Kidney (tissue), 14 donors: Measurements from ENCODE around the gene PDCD2. TPM values are rescaled to one million over a fixed set of nuclear protein-coding genes. Genes with fewer than 3 reads are reported as not detected.
A peak's percentile ranks its signal among the peaks of the same experiment; 100 is the strongest.
"Not testable (repeated sequence)": the region's sequence is repeated elsewhere in the genome, so short reads cannot be mapped to it uniquely, and the experiment has no call there.

Source experiments
- DNase-seq, 5 donors: peaks; one replicate each; pipeline ENCODE4 v3.0.0-alpha.2; 2013 to 2020
- FAIRE-seq: peaks from 2 replicates; lab custom pipeline; 2012; peaks lifted over from hg19 to GRCh38; lab: Jason Lieb, UNC
- H3K27ac ChIP-seq, 2 donors: one replicate each; pipeline ENCODE4 v1.7.0; 2013; ENCODE audit warnings: low read depth in 2 of 2, low read length in 2 of 2, inconsistent platforms in 1 of 2
- H3K27me3 ChIP-seq: one replicate; pipeline ENCODE4 v1.7.1; 2013; ENCODE audit warnings: low read length, inconsistent platforms; ENCODE audit not compliant: control insufficient read depth, insufficient read depth
- H3K36me3 ChIP-seq, 3 donors: one replicate each; pipeline versions ENCODE4 v1.7.0 to v1.7.1; 2013; ENCODE audit warnings: low read length in 3 of 3, control low read depth in 1 of 3, inconsistent platforms in 1 of 3; ENCODE audit not compliant: insufficient read depth in 3 of 3, control insufficient read depth in 2 of 3
- H3K4me1 ChIP-seq, 3 donors: one replicate each; pipeline versions ENCODE4 v1.7.0 to v1.7.1; 2013; ENCODE audit warnings: low read length in 3 of 3, inconsistent platforms in 1 of 3, low read depth in 1 of 3; ENCODE audit not compliant: control insufficient read depth in 2 of 3, insufficient read depth in 2 of 3
- H3K4me3 ChIP-seq, 3 donors: one replicate each; pipeline versions ENCODE4 v1.7.0 to v1.8.1; 2013; ENCODE audit warnings: low read length in 3 of 3, control low read depth in 1 of 3, inconsistent platforms in 1 of 3
- H3K9ac ChIP-seq, 3 donors: one replicate each; pipeline versions ENCODE4 v1.7.0 to v1.7.1; 2013; ENCODE audit warnings: low read length in 3 of 3, control low read depth in 1 of 3, inconsistent platforms in 1 of 3
- H3K9me3 ChIP-seq, 3 donors: one replicate each; pipeline versions ENCODE4 v1.7.0 to v1.7.1; 2013; ENCODE audit warnings: low read length in 3 of 3, control low read depth in 1 of 3, inconsistent platforms in 1 of 3; ENCODE audit not compliant: control insufficient read depth in 2 of 3, insufficient read depth in 1 of 3
- CTCF ChIP-seq: IDR thresholded peaks from 3 replicates; pipeline ENCODE4 v1.5.1; 2012; ENCODE audit warnings: mild to moderate bottlenecking, moderate library complexity, borderline replicate concordance; ENCODE audit not compliant: insufficient read depth; ENCODE audit errors: extremely low read depth
- intact Hi-C: fragments of 100-400 bp; cut with DNase I; formaldehyde crosslinking; loops from one replicate; pipeline ENCODE4 v1.11.1; 2022
- polyA plus RNA-seq: library from polyadenylated mRNA; stranded (reverse); fragments of 350-450 nt; fragmentation: Illumina TruSeq; extraction: RNeasy Lipid Tissue Mini Kit (QIAGEN cat#74804); gene quantifications from one replicate; pipeline ENCODE4 v1.2.3, GENCODE V29; 2014; ENCODE audit warnings: low read depth, low replicate concordance; ENCODE audit not compliant: insufficient read depth
- total RNA-seq: library from RNA; stranded (reverse); fragmentation: NEBNext Ultra II Directional; extraction: Animal tissue kit (Norgen Biotek cat#: 25700); gene quantifications from one replicate; pipeline ENCODE4 v1.2.1, GENCODE V29; 2021
- donor health status: control.
- donor health status: control.
- donor health status: control.
- donor health status: control.
- donor health status: control.
- donor health status: DM: yes; HTN: yes; CAD: no.
- donor health status: Normal renal cell carcinoma (clear cell type).

PDCD2 gene
- total and polyA plus RNA-seq, 2 donors from 2014 or later: 49.8 to 56.7 TPM

DNA sequence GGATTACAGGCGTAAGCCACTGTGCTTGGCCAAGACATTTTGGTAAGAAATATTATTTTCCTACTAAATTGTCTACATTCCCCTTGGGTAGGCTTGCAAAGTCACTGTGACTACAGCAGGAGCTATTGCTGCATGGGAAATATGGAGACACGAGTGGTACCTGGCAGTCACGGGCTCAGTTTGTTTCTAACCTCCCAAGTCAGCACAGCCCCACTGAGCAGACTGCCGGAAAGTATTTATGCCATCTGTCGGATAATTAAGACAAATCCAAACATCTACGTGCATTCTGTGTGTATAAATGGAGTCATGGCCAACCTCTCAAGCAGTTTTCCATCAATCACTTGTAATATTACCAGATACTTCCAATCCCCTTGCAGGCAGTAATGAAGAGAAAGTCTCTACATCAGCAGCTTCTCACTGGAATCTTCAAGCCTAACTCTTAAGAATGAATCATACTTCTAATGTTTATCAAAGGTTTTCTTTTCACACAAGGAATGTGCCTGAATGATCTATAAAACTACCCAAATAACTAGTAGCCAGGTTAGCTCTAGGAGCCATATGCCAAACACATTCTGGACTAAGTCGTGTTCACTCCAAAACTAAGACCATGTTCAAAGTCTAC, 51.5 kb downstream of the PDCD2 start:
- H3K4me1 ChIP-seq: peaks cover 0 to 2% (median 0%) of the 10 kb centered on the region in 3 donors
- DNase-seq (no peak), FAIRE-seq (no peak)
- intact Hi-C loops: no loop called here
- no peak overlapping the region for H3K27ac ChIP-seq
- TF ChIP-seq CTCF: no peak
- no peak overlapping the region for H3K4me3 ChIP-seq
- no peak overlapping the region for H3K9ac ChIP-seq
- no peaks in the 10 kb centered on the region for H3K9me3 ChIP-seq
- H3K27me3 ChIP-seq: no peaks in the 10 kb centered on the region
- H3K36me3 ChIP-seq: peaks cover 13 to 45% (median 33%) of the 10 kb centered on the region in 3 donors

DNA sequence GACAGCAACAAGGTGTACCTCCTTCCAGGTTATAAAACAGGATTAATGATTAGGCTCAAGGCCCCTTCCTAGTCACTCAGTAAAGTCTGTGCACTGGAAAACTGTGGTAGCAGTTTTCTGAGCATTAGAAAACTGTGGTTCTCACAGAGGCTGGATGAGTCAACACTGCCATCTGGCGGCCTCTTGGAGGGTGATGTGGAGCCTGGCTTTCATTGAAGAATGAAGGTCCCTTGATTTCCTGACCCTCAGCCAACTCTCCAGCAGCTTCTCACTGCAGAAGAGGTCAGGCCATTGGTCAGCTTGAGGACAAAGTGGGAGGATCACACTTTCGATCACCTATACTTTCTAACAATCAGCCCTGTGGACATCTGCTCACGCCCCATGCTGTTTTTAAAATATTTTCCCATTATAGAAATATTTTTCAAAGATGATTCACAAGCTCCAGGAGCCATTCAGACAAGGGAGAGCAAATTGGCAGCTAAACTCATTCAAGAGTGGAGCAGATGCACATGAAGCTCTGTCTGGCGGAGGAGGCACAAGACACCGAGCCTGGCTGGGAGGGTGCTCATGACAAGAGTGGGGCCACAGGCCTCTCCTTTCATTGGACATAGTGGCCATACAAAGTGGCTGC, 54.5 kb downstream of the PDCD2 start:
- intact Hi-C loops: no loop called here
- H3K36me3 ChIP-seq: peaks cover 0 to 15% (median 6%) of the 10 kb centered on the region in 3 donors
- H3K4me1 ChIP-seq: peaks cover 0 to 2% (median 0%) of the 10 kb centered on the region in 3 donors
- no peak overlapping the region for H3K4me3 ChIP-seq
- peak; percentile 87 for TF ChIP-seq CTCF
- no peaks in the 10 kb centered on the region for H3K9me3 ChIP-seq
- FAIRE-seq (peak; percentile 32), DNase-seq (peak; percentile 82 to 94 (median 86))
- H3K27me3 ChIP-seq: no peaks in the 10 kb centered on the region
- no peak overlapping the region for H3K27ac ChIP-seq
- no peak overlapping the region for H3K9ac ChIP-seq

DNA sequence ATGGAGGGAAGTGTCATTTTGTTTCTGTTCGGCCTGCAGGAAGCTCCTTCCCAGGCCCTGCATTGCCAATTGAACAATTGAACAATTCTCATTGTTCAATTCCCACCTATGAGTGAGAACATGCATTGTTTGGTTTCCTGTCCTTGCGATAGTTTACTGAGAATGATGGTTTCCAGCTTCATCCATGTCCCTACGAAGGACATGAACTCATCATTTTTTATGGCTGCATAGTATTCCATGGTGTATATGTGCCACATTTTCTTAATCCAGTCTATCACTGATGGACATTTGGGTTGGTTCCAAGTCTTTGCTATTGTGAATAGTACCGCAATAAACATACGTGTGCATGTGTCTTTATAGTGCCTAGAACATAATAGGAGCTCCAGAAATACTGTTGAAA, 56.4 kb downstream of the PDCD2 start:
- H3K9me3 ChIP-seq, FAIRE-seq, H3K9ac ChIP-seq, H3K36me3 ChIP-seq, H3K4me3 ChIP-seq, H3K4me1 ChIP-seq, DNase-seq, H3K27me3 ChIP-seq, intact Hi-C loops, H3K27ac ChIP-seq: not testable (repeated sequence)

GRCh38 chr6:170525795-170526194, 58.6 kb downstream of the PDCD2 start:
- FAIRE-seq: no peak
- Histone ChIP-seq H3K27me3 (no peaks in the 10 kb centered on the region), H3K9ac (no peak overlapping the region), H3K36me3 (no peaks in the 10 kb centered on the region), H3K27ac (no peak overlapping the region), H3K9me3 (no peaks in the 10 kb centered on the region), H3K4me1 (peaks cover 0 to 4% (median 0%) of the 10 kb centered on the region in 3 donors), H3K4me3 (no peak overlapping the region)
- intact Hi-C loops: no loop called here
- no peak for DNase-seq
- no peak for TF ChIP-seq CTCF
